ENCODE results near the gene DAND5.
A peak's percentile ranks its signal among the peaks of the same experiment; 100 is the strongest.
"Not testable (repeated sequence)": the region's sequence is repeated elsewhere in the genome, so short reads cannot be mapped to it uniquely, and the experiment has no call there.

DAND5 gene

GRCh38 chr19:12953138-12953798, 16.1 kb upstream of the DAND5 start:
- TF ChIP-seq CTCF (IDR thresholded peaks at IDR 0.05): no peak
- Histone ChIP-seq H3K9me3 (no peaks in the 10 kb centered on the region), H3K27me3 (no peaks in the 10 kb centered on the region), H3K4me1 (ENCODE audit: control insufficient read depth in 1 of 2, insufficient read depth in 1 of 2, low read depth in 1 of 2, low read length in 1 of 2) (peaks cover 15 to 31% of the 10 kb centered on the region in 2 experiments), H3K36me3 (peaks cover 17% of the 10 kb centered on the region), H3K4me3 (ENCODE audit: low read depth in 1 of 2, low read length in 1 of 2) (no peak overlapping the region), H3K27ac (peak overlapping the region; percentile 45)

GRCh38 chr19:12953799-12954611, 15.4 kb upstream of the DAND5 start:
- peaks cover 15 to 31% of the 10 kb centered on the region in 2 experiments for H3K4me1 ChIP-seq (ENCODE audit: control insufficient read depth in 1 of 2, insufficient read depth in 1 of 2, low read depth in 1 of 2, low read length in 1 of 2)
- H3K4me3 ChIP-seq (ENCODE audit: low read depth in 1 of 2, low read length in 1 of 2): no peak overlapping the region
- no peaks in the 10 kb centered on the region for H3K27me3 ChIP-seq
- peaks cover 9% of the 10 kb centered on the region for H3K36me3 ChIP-seq
- H3K27ac ChIP-seq: peak overlapping the region; percentile 45
- no peak for TF ChIP-seq CTCF (IDR thresholded peaks at IDR 0.05)
- H3K9me3 ChIP-seq: no peaks in the 10 kb centered on the region

GRCh38 chr19:12954612-12954962, 14.8 kb upstream of the DAND5 start:
- H3K27ac ChIP-seq: peak overlapping the region; percentile 38
- no peaks in the 10 kb centered on the region for H3K27me3 ChIP-seq
- no peak overlapping the region for H3K4me3 ChIP-seq (ENCODE audit: low read depth in 1 of 2, low read length in 1 of 2)
- peaks cover 15 to 31% of the 10 kb centered on the region in 2 experiments for H3K4me1 ChIP-seq (ENCODE audit: control insufficient read depth in 1 of 2, insufficient read depth in 1 of 2, low read depth in 1 of 2, low read length in 1 of 2)
- H3K36me3 ChIP-seq: peaks cover 3% of the 10 kb centered on the region
- TF ChIP-seq CTCF (IDR thresholded peaks at IDR 0.05): no peak
- no peaks in the 10 kb centered on the region for H3K9me3 ChIP-seq

- not testable (repeated sequence) for H3K9me3 ChIP-seq; H3K27me3 ChIP-seq; H3K27ac ChIP-seq; H3K4me3 ChIP-seq (ENCODE audit: low read depth in 1 of 2, low read length in 1 of 2); H3K36me3 ChIP-seq
- H3K4me1 ChIP-seq (ENCODE audit: control insufficient read depth in 1 of 2, insufficient read depth in 1 of 2, low read depth in 1 of 2, low read length in 1 of 2): peaks cover 15 to 25% of the 10 kb centered on the region in 2 experiments
Measured at GRCh38 chr19:12955575-12955974, 13.8 kb upstream of the DAND5 start.

- Histone ChIP-seq H3K9me3 (no peaks in the 10 kb centered on the region), H3K4me3 (ENCODE audit: low read depth in 1 of 2, low read length in 1 of 2) (no peak overlapping the region), H3K4me1 (ENCODE audit: control insufficient read depth in 1 of 2, insufficient read depth in 1 of 2, low read depth in 1 of 2, low read length in 1 of 2) (peaks cover 15 to 25% of the 10 kb centered on the region in 2 experiments), H3K27ac (no peak overlapping the region), H3K36me3 (no peaks in the 10 kb centered on the region), H3K27me3 (no peaks in the 10 kb centered on the region)
- TF ChIP-seq CTCF (IDR thresholded peaks at IDR 0.05): no peak
Measured at GRCh38 chr19:12955996-12956395, 13.4 kb upstream of the DAND5 start.

Data from neutrophil (primary cell).